Effector CD4-positive, alpha-beta T cell (primary cell): Measurements from ENCODE around the gene STARD9.
"Not testable (repeated sequence)": the region's sequence is repeated elsewhere in the genome, so short reads cannot be mapped to it uniquely, and the experiment has no call there.

Experiments
- DNase-seq: peaks from one replicate; pipeline ENCODE4 v3.0.0-alpha.2; 2020

STARD9 gene

GRCh38 chr15:42591238-42591934, 16.0 kb downstream of the STARD9 start:
- no peak for DNase-seq

DNA sequence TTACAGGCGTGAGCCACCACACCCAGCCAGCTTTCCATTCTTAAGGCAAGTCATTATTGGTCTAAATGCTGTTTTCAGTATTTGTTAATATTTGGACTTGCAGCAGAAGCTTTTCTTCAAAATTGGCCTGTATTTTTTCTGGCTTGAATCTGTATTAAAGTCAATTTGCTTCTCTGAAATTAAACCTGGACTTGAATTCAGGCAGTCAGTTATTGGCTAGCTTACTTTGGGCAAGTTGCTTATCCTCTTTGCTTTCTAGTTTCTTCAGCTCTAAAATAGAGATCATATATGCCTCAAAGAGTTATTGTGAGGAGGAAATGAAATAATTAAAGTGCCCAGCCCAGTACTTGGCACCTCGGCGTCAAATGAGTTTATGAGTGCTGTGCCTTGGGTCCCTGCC, 17.3 kb downstream of the STARD9 start:
- DNase-seq = no peak

GRCh38 chr15:42593143-42593542, 17.7 kb downstream of the STARD9 start:
- no peak for DNase-seq

GRCh38 chr15:42594095-42594494, 18.7 kb downstream of the STARD9 start:
- no peak for DNase-seq

DNA sequence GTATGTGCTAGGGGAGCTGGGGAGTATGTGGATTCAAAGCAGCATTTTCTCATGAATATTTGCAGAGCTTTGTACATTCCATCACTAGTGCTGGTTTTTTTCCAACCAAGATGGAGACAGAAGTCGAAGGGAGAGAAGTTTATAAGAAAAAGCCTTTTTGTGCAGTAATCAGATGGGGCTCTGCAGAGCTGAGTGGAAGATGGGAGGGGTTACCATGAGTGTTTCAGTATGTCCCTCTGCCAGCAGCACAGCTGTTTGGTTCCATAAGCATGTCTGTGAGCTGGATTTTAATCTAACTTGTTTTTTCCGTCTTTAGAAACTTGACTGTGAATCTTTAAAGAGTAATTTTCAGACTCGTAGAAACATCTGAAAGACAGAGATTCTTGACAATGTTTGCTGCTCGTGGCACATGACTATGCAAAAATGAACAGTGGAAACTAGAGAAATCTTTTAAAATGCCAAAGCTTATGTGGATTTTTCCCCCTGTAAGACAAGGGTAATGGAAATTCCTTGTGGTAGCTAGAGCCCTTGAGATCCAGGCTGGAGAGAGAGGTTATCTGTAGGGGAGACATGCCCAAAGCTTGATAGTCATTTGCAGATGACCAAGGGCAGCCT, 20.3 kb downstream of the STARD9 start:
- no peak for DNase-seq

DNA sequence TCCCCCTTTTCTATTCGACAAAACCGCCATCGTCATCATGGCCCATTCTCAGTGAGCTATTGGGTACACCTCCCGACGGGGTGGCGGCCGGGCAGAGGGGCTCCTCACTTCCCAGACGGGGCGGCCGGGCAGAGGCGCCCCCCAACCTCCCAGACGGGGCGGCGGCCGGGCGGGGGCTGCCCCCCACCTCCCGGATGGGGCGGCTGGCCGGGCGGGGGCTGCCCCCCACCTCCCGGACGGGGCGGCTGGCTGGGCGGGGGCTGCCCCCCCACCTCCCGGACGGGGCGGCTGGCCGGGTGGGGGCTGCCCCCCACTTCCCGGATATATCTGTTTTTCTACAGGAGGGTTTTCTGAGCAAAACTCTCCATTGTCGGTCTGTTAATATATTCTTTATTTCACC, 25.9 kb downstream of the STARD9 start:
- not testable (repeated sequence) for DNase-seq

DNA sequence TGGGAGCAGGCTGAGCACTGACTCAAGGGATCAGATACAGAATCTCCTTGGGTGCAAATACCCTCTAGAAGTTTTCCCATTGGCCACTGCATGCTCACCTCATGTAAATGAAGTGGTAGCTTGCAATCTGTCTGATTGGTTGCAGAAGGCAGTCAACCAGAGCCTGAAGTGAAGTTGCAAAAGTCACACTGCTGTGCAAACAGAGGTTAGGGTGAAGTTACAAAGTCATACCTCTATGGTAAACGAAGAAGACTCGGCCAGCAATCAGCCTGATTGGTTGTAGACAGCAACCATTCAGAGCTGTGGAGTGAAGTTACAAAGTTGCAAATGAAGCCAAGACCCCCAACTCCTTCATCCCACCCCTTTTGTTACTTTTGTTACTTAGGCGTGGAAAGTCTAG, 27.1 kb downstream of the STARD9 start:
- DNase-seq = no peak

DNA sequence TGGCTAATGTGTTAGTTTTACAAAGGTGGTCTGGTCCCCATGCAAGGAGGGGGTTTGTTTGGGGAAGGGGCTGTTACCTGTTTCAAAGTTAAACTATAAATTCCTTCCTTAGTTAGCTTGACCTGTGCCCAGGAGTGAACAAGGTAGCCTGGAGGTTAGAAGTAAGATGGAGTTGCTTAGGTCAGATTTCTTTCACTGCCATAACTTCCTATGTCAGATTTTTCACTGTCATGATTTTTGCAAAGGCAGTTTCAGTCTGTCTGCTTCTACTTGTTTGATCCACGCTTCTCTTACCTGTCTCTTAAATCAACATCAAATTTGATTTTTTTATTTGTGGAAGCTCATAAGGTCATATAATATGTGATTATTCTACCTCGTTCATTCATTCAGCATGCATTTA, 28.6 kb downstream of the STARD9 start:
- no peak for DNase-seq

DNA sequence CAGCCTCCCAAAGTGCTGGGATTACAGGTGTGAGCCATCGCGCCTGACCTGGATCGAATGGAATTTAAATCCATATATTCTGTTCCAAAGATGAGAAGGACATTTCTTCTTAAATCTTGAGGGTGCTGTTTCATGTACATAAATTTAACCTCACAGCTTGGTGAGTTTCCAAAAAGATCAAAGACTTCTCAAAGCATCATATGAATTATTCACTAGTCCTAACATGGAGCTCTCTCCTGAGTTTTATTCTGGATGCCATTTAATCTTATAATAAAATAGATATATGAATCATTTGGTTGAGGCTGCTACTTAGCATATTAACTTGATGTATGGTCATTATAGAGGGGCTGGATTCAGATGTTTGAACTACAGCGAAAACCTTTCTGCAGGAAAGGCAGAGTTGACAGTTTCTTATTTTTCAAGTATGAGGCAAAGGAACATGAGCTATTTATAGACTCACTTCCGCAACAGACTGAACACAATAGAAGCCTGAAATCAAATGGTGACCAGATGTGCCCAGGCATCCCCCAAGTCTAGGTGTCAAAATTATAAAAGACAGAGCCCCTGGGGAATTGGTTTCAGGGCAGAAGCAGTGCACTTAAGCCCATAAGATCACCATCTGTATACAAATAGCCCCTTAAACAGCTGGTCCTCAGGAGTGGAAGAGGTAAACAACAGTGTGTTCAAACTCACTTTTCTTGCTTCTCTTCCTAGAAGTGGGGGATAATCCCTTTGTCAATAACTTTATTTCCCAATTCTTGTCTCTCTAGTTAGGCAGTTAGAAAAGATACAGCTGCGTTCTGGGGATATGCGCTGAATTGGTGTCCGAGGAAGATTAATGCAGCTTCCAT, 29.7 kb downstream of the STARD9 start:
- DNase-seq = no peak

GRCh38 chr15:42605796-42606195, 30.4 kb downstream of the STARD9 start:
- DNase-seq = no peak

GRCh38 chr15:42608110-42608531, 32.7 kb downstream of the STARD9 start:
- no peak for DNase-seq

- DNase-seq = no peak
Measured at GRCh38 chr15:42608752-42609488, 33.5 kb downstream of the STARD9 start.

- no peak for DNase-seq
Measured at GRCh38 chr15:42611532-42611931, 36.1 kb downstream of the STARD9 start.

GRCh38 chr15:42612367-42612912, 37.0 kb downstream of the STARD9 start:
- DNase-seq = no peak

GRCh38 chr15:42616107-42616506, 40.7 kb downstream of the STARD9 start:
- no peak for DNase-seq

DNA sequence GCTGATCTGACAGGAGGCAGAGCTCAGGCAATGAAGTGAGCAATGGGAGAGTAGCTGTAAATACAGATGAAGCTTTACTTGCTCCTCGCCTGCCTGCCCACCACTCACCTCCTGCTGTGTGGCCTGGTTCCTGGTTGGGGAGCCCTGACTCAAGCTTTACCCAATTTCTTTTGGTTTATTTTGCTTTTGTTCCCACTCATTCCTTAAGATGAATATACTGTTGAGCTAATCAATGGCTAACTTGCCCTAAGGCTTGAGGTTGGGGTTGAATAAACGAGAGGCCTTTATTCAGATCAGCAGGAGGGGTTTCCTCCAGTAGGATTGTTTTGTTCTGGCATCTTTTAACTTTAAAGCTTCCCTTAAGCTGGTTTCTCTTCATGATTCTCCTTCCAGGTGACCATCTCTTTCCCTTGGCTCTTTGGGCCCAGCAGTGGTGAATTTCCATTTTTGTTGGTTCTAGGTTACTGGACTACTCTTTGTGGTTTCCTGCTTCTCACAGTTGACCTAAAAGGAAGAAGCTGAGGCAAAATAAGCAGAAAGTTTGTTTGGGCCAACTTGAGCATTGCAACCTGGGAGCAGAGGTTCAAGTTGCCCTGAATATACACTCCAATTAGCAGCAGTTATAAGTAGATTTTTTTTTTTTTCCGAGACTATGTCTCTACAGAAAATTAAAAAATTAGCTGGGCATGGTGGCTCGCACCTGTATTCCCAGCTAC, 44.4 kb downstream of the STARD9 start:
- no peak for DNase-seq

DNA sequence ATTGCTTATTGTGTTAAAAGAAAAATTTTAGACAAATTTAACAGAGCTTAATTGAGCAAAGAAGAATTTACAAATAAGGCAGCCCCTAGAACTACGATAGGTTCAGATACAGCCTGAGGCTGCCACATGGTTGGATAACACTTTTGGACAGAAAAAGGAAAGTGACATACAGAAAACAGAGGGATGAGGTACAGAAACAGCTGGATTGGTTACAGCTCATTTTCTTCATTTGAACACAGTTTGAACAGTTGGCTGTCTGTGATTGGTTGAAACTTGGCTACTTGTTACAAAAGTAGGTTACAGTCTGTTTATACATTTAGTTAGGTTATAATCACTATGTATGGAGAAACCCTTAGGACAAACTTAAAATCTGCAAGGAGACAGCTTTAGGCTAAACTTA, 46.0 kb downstream of the STARD9 start:
- no peak for DNase-seq

DNA sequence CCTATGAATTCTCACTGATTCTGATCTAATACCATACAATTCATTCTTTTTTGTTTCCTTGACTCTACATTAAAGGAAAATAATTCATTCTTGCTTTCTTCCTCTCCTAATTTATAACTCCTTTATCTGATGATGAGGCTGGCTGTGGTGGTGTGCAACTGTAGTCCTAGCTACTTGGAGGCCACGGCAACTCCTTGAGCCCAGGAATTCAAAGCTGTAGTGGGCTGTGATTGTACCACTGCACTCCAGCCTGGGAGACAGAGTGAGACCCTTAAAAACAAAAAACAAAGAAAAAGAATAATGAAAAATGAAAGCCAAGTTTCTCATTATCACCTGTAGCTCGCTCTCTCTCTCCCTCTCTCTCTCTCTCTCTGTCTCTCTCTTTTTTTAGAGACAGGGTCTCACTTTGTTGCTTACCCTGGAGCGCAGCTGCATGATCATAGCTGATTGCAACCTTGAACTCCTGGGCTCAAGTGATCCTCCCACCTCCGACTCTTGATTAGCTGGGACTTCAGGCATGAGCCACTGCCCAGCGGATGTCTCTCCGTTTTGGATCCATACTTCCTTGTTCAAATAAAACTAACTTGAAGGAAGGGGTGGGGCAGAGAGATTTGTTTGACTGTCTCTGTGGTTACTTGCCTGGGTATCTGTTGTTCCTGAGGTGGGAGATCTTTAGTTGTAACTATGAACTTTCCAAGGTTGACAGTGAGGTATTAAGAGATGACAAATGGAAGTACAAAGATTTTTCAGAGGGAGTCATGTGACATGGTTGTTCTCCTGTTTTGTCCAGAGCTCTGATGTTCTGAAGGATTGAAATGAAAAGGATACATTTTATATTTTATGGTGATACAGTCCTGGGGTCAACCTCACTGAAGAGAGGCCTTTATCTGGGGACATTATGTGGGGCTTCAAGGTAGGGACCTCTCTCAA, 46.9 kb downstream of the STARD9 start:
- DNase-seq = no peak

GRCh38 chr15:42623951-42624350, 48.5 kb downstream of the STARD9 start:
- DNase-seq = no peak

GRCh38 chr15:42627485-42627884, 52.1 kb downstream of the STARD9 start:
- no peak for DNase-seq

DNA sequence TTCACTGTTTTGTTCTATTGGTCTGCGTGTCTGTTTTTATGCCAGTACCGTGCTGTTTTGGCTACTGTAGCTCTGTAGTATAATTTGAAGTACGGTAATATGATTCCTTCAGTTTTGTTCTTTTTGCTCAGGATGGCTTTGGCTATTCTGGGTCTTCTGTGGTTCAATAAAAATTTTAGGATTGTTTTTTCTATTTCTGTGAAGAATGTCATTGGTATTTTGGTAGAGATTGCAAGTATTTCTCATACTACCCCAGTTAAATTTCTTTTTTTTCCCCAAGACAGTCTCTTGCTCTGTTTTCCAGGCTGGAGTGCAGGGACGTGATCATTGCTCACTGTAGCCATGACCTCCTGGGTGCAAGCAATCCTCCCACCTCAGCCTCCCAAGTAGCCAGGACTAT, 53.4 kb downstream of the STARD9 start:
- DNase-seq = no peak
